GM21528 (cell line): ENCODE data around the gene KRT27.

Source experiments
- ATAC-seq: cut with Tn5 transposase; IDR thresholded peaks from one replicate; pipeline ENCODE4 v1.9.1; 2021; ENCODE audit warnings: mild to moderate bottlenecking, moderate library complexity; ENCODE audit not compliant: unreplicated experiment, low FRiP score

KRT27 gene

DNA sequence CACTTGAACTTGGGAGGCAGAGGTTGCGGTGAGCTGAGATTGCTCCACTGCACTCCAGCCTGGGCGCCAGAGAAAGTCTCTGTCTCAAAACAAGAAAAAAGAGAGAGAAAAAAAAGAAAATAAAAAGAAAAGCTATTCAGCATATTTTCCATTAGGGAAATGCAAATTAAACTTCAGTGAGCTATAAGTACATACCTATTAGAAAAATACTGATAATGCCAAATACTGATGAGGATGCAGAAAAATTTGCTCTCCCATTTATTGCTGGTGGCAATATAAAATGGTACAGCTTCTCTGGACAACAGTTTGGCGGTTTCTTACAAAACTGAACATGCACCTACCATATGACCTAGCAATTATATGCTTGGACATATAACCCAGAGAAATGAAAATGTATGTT, 30.3 kb upstream of the KRT27 start:
- ATAC-seq, result no peak

- ATAC-seq, result no peak
Observed at GRCh38 chr17:40810494-40810893, 28.1 kb upstream of the KRT27 start.

DNA sequence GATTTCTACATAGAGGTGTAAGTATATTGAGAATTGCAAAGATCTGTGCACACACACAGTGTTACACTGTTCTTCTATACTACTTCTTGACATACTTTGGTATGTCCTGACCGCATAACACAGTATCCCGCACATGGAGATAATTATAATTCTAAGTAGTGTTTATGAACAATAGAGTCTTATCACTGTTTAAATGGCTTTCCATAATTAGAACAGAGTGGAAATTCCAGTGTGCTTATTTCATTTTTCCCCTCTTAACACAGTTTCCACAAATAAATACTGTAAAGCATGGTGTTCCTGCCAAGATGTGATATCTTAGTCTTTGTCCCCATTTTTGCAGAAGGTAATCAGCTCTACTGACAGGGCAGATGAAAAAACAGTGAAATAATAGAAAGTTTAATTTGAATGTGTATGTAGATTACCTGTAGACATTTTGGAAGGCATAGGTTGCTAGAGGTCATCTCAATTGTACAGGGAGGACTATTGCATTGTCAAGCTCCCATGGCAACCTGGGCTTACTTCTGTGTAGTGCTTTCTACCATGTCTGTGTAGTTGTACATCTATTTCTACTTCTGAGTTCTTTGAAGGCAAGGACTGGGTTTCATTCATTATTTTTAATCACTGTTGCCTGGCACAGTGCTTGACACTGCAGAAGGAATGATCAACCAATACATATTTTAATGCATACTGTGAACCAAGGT, 27.5 kb upstream of the KRT27 start:
- ATAC-seq, result no peak

DNA sequence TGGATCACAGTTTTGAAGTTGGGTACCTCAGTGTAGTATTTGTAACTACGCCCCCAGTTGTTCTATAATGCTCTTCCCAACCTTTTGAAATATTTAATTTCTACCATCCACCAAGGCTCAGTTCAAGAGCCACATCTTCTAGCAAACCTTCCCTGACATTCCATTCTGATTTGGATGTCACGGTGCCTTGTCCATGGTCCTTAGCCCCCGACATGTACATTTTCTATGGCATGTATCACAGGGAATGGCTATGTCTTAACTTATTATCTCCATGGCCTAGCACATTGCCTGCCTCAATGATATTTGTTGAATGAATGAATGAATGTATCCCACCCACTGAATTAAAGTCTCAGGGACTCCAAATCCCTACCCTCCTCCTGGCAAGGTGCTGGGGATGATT, 23.8 kb upstream of the KRT27 start:
- ATAC-seq, result no peak

DNA sequence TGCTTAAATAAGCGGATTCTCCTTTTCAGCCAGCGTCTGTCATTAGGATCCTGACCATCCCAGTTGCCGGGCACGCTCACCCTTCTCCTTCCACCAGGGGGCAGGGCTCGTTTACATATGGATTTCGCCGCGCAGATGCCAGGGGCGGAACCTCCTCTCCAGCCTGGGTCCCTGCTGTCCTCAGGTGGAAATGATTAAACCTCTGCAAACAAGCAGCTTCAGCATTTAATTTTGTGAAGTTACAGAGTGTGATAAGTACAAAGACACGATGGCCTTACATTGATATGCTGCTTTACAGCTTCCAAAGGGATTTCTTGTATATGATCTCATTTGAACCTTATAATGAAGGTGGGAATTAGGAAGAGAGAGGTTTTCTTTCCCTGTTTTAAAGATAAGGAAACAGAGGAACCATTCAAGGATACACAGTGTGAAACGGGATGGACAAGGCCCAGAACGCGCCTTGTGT, 21.3 kb upstream of the KRT27 start:
- ATAC-seq, result no peak

DNA sequence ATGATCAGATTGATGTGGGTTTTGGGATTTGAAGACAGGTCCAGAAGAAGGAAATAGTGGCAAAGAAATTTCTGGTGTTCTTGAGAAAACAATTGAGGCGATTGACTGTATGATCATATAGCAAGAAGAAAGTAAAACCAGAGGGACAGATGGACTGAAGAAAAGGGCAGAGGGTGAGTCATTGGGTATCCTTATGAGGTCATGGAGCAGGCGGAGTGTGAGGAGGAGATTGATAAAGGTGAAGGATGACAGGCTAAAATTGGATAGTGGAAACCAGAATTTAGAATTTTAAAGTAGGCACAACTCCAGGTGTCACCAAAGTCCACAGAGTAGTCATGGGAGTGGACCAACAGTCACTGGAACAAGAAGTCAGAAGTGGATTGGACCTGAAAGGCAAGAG, 18.8 kb upstream of the KRT27 start:
- no peak for ATAC-seq

GRCh38 chr17:40800381-40800780, 18.0 kb upstream of the KRT27 start:
- ATAC-seq, result no peak

DNA sequence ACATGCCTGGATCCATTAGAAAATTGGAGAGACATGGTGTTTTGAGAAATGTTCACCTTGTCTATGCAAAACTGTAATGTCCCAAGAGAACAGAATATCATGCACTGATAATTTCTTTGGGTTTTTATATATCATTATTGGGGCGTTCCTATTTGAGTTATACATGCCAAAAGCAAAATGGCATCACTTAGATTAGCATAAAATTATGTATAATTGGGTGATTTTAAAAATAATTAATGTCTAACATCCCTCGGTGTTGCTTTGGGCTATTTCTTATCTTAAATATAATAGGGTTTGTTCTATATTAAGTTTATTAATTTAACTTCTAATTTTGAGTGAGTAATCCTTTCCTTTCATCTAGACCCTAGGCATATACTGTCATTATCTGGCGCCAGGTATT, 17.5 kb upstream of the KRT27 start, which contains the start of gene KRT28:
Gene KRT28 (minus strand): TSS at position 101 of the 400 bp plus-strand sequence. CDS start 66 bp downstream, at position 35.
- ATAC-seq, result no peak

GRCh38 chr17:40796846-40797245, 14.5 kb upstream of the KRT27 start:
- no peak for ATAC-seq

DNA sequence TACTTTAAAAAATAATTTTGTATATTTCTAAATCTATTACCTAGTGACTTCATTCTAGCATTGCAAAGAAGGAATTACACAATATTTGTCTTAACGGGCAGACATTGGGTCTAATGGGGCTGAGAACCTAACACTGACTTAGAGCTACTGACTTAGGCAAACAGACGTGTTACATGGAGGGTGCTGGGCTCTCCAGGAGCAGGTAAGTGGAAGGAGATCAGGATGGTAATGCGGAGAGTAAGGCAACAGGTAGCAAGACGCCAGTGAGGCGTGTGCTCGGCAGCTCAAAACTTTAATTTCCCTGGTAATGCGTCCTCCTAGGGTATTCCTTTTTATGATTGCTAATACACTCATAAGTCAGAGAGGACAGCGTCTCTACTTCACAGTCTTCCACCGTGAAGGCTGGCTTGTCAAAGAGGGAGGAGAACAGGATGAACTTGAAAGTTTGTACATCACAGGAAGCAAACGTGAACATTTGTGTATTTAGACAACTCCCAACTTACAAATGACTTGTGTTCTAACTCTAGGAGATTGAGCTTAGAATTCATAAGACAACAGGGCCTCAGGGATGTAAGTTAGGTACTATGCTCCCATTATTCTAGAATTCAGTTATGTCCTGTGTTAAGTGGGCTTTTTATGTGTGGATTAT, 12.8 kb upstream of the KRT27 start:
- ATAC-seq, result no peak

- no peak for ATAC-seq
Observed at GRCh38 chr17:40794466-40794865, 12.1 kb upstream of the KRT27 start.

DNA sequence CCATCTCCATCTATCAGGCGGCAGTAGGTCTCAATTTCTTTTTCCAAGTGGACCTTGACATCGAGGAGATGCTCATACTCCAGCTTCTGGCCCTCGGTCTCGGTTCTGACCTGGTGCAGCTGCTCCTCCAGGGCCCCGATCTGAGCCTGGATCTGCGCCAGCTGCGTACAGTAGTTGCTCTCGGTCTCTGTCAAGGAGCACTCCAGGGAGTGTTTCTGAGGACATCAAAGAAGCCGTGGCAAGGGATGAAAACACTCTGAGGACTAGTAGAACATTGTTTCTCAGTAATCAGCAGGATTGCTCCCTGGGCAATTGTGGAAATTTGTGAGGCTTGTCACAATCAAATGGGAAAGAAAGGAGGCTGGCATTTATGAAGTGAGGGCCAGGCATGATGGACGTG, 11.5 kb upstream of the KRT27 start:
- no peak for ATAC-seq

DNA sequence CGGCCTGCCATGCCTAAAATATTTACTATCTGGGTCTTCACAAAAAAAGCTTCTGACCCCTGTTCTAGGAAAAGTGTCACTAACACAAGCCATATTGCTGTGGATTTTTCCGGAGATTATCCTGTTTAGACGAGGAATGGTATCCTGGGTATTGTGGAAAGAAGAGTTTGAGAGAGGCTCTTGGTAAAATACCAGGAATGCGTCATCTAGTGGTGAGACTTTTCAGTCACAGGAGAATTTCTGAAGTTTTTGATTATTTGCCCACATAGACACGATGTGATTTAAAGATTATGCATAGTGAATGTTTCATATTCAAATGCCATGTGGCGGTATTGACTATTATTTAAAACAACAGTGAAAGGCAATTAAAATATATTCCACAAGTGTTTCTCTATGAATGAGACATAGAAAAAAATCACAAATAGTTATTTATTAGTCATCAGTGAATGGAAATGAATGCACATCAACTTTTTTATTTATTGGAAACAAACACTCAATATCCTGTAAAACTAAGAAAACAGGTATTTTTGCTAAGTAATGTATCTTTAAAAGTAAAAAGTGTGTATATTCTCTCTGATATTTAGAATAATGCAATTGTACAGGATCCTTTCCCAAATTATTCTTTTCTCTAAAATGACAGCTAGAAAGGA, 9.6 kb upstream of the KRT27 start:
- ATAC-seq, result no peak

- ATAC-seq, result no peak
Observed at GRCh38 chr17:40791111-40791510, 8.8 kb upstream of the KRT27 start.

DNA sequence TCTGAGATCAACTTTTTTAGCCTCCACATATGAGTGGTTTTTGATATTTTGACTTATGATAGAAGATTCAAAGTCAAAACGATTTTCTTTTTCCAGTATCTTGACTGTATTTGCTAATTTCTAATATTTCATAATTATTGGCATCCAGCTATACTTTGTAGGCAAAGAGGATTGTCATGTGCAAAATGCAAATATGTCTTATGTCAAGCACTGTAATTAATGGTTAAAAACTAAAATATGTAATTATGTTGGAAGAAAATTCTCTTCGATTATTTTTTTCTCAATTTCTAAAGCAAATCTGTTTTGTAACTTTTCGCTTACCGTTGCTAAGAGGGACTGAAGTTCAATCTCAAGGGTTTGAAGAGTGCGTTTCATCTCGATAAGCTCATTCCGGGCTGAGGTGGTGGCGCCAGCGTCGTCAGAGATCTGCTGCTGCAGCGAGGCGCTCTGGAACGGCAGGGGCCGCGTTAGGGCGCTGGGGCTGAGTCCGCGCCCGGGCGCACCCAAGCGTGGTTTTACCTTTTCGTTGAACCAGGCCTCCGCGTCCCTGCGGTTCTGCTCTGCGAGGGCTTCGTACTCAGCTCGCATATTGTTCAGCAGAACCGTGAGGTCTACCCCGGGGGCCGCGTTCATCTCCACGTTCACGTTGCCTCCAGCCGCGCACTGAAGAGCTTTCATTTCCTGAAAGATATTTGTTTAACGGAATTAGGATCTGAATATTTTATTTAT, 3.0 kb downstream of the KRT27 start:
- no peak for ATAC-seq

DNA sequence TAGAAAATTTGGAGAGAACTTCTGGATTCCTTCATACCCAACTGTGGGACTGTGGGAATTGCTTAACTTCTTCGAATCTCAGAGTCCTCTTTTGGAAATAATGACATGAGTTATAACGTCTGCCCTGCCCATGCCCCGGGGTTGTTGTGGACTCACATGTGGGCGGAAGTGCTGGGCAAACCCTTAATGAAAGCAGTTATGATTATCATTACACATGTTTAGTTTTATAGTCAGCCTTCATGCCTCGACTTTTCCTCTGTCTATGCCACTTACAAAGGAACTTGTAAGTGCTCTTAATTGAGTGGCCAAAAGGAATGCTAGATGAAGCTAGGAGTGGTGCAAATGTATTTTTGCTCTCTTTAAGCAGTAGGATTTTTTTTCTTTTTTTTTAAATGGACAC, 3.9 kb downstream of the KRT27 start:
- no peak for ATAC-seq

- ATAC-seq, result no peak
Observed at GRCh38 chr17:40777971-40778370, 4.4 kb downstream of the KRT27 start.

GRCh38 chr17:40777459-40777858, 4.9 kb downstream of the KRT27 start:
- no peak for ATAC-seq

GRCh38 chr17:40775945-40776344, 6.4 kb downstream of the KRT27 start:
- no peak for ATAC-seq

DNA sequence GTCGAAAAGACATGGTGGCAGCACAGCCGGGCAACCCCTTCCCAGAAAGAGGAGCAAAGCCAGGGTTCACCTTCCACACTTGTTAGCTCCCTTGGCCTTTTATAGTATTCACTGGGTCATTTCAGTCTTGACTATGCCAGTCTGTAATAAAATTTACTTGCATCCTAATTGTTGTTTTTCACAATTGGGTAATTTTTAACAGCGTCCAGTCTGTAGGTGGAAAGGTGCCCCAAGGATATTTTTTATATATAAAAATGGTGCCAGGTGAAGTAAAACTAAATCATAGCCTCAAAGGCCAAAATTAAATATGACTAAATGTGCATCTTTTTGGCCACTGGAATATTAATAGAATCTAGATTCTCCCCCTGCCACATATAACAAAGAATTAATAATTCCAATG, 10.2 kb downstream of the KRT27 start, which contains the start of gene KRT26:
Gene KRT26 (minus strand): TSS at position 101 of the 400 bp plus-strand sequence. CDS start 88 bp downstream, at position 13.
- ATAC-seq, result no peak

- ATAC-seq, result no peak
Observed at GRCh38 chr17:40765657-40766056, 16.7 kb downstream of the KRT27 start.
